Left ventricle myocardium superior (tissue), 1 donor: ENCODE measurements around the gene GRID2. TPM values are rescaled to one million over a fixed set of nuclear protein-coding genes. Genes with fewer than 3 reads are reported as not detected.

Source experiments
- ATAC-seq: fragments of 200-7000 bp; cut with Tn5 transposase; one replicate; pipeline ENCODE4 v1.9.1; 2020; ENCODE audit warnings: mild to moderate bottlenecking, moderate library complexity
- DNase-seq: peaks from one replicate; pipeline ENCODE4 v3.0.0-alpha.2; 2020
- intact Hi-C: fragments of 100-400 bp; cut with micrococcal nuclease; formaldehyde crosslinking; loops from one replicate; pipeline ENCODE4 v1.11.0; 2022
- total RNA-seq: library from RNA; stranded (reverse); fragmentation: NEBNext Ultra II Directional; extraction: Animal tissue kit (Norgen Biotek cat#: 25700); gene quantifications from one replicate; pipeline ENCODE4 v1.2.1, GENCODE V29; 2021
- donor health status: DM: no; HTN: yes; CAD: no; lungs with severe emphysema.

The GRID2 gene
- total RNA-seq, 1 donor from 2014 or later = 0.40 TPM

GRCh38 chr4:93475730-93476129 lies 1172.0 kb downstream of the GRID2 start:
- ATAC-seq = no peak
- intact Hi-C loops = no loop called here
- DNase-seq = no peak

GRCh38 chr4:93478805-93479204 lies 1175.0 kb downstream of the GRID2 start:
- intact Hi-C loops = no loop called here
- ATAC-seq (no peak), DNase-seq (no peak)

GRCh38 chr4:93480452-93480851 lies 1176.7 kb downstream of the GRID2 start:
- intact Hi-C loops = no loop called here
- ATAC-seq (no peak), DNase-seq (no peak)

GRCh38 chr4:93495346-93495745 lies 1191.6 kb downstream of the GRID2 start:
- DNase-seq = no peak
- ATAC-seq = no peak
- intact Hi-C loops = no loop called here

GRCh38 chr4:93501244-93501643 lies 1197.5 kb downstream of the GRID2 start:
- no peak for DNase-seq

GRCh38 chr4:93501946-93502345 lies 1198.2 kb downstream of the GRID2 start:
- DNase-seq (no peak), ATAC-seq (no peak)
- intact Hi-C loops = no loop called here

More at GRCh38 chr4:93501244-93501643, 1197.5 kb downstream of the GRID2 start:
- ATAC-seq = no peak
- intact Hi-C loops = no loop called here

- intact Hi-C loops = no loop called here
- no peak for DNase-seq
- ATAC-seq = no peak
Measured at GRCh38 chr4:93502991-93503390, 1199.2 kb downstream of the GRID2 start.

- intact Hi-C loops = no loop called here
- DNase-seq = no peak
- no peak for ATAC-seq
Measured at GRCh38 chr4:93513851-93514250, 1210.1 kb downstream of the GRID2 start.

GRCh38 chr4:93515208-93515607 lies 1211.4 kb downstream of the GRID2 start:
- intact Hi-C loops = no loop called here
- ATAC-seq (no peak), DNase-seq (no peak)

- DNase-seq (no peak), ATAC-seq (no peak)
- intact Hi-C loops = no loop called here
Measured at GRCh38 chr4:93529692-93530372, 1226.1 kb downstream of the GRID2 start.

- no peak for DNase-seq
- no peak for ATAC-seq
- intact Hi-C loops = no loop called here
Measured at GRCh38 chr4:93532234-93532633, 1228.5 kb downstream of the GRID2 start.

- DNase-seq (no peak), ATAC-seq (no peak)
- intact Hi-C loops = no loop called here
Measured at GRCh38 chr4:93540562-93540961, 1236.8 kb downstream of the GRID2 start.

GRCh38 chr4:93561842-93562241 lies 1258.1 kb downstream of the GRID2 start:
- intact Hi-C loops = no loop called here
- DNase-seq = no peak
- ATAC-seq = no peak

- ATAC-seq (no peak), DNase-seq (no peak)
- intact Hi-C loops = no loop called here
Measured at GRCh38 chr4:93568758-93569157, 1265.0 kb downstream of the GRID2 start.

- DNase-seq = no peak
- intact Hi-C loops = no loop called here
- ATAC-seq = no peak
Measured at GRCh38 chr4:93573285-93573684, 1269.5 kb downstream of the GRID2 start.

- no peak for ATAC-seq
- no peak for DNase-seq
- intact Hi-C loops = no loop called here
Measured at GRCh38 chr4:93578942-93579341, 1275.2 kb downstream of the GRID2 start.

- DNase-seq = no peak
- intact Hi-C loops = no loop called here
- no peak for ATAC-seq
Measured at GRCh38 chr4:93605163-93605562, 1301.4 kb downstream of the GRID2 start.

GRCh38 chr4:93617606-93618005 lies 1313.8 kb downstream of the GRID2 start:
- intact Hi-C loops = no loop called here
- ATAC-seq = no peak

GRCh38 chr4:93633721-93634120 lies 1330.0 kb downstream of the GRID2 start:
- DNase-seq (no peak), ATAC-seq (no peak)
- intact Hi-C loops = no loop called here

More at GRCh38 chr4:93617606-93618005, 1313.8 kb downstream of the GRID2 start:
- no peak for DNase-seq

GRCh38 chr4:93635943-93636342 lies 1332.2 kb downstream of the GRID2 start:
- no peak for ATAC-seq
- intact Hi-C loops = no loop called here

GRCh38 chr4:93645120-93645519 lies 1341.4 kb downstream of the GRID2 start:
- intact Hi-C loops = no loop called here
- DNase-seq (no peak), ATAC-seq (no peak)

More at GRCh38 chr4:93635943-93636342, 1332.2 kb downstream of the GRID2 start:
- DNase-seq = no peak
